K562 (cell line): ENCODE results near the gene FOXM1. TPM values are rescaled to one million over a fixed set of nuclear protein-coding genes. Genes with fewer than 3 reads are reported as not detected.

ENCODE experiments used
- ATAC-seq: fragments of 200-7000 bp; cut with Tn5 transposase; 3 replicates; pipeline ENCODE4 v1.9.1; 2020; ENCODE audit warnings: moderate library complexity
- BruUV-seq: library from RNA; stranded (reverse); fragments of 400-500 nt; replicated peaks from 2 replicates; lab custom pipeline; 2021; lab: Mats Ljungman, UMichigan
- CTCF ChIA-PET: fragments of 300-600 bp; formaldehyde crosslinking; extraction: SDS; loops from one replicate; lab custom pipeline; 2021; ENCODE audit warnings: low intra/inter-chr PET ratio; lab: Yijun Ruan, JAX
- POLR2A ChIA-PET: fragments of 300-600, 350-650 bp; sonication (Branson Sonifier 250); formaldehyde crosslinking; extraction: SDS; loops from one replicate; lab custom pipeline; 2021; ENCODE audit warnings: antibody characterized with exemption, inconsistent platforms; lab: Yijun Ruan, JAX
- DNase-seq, 4 experiments: peaks; one replicate each; pipeline versions ENCODE4 v3.0.0 to v3.0.0-alpha.2; 2011 to 2018; ENCODE audit warnings: low spot score in 3 of 4, mixed read lengths in 3 of 4; ENCODE audit errors: extremely low read depth in 1 of 4
- FAIRE-seq: peaks from 2 replicates; lab custom pipeline; 2011; peaks lifted over from hg19 to GRCh38; lab: Jason Lieb, UNC
- H2AFZ ChIP-seq: 2 replicates; pipeline ENCODE4 v1.6.0; 2011; ENCODE audit warnings: low read depth, low read length, control low read depth, inconsistent platforms
- H3K27ac ChIP-seq: fragments of 200-600 bp; 3 replicates; pipeline ENCODE4 v1.8.0; 2011; ENCODE audit warnings: low read depth, mild to moderate bottlenecking, control low read depth, inconsistent platforms, low read length, moderate library complexity, mixed read lengths; ENCODE audit errors: extremely low read depth
- H3K27me3 ChIP-seq, 2 experiments: fragments of 300-600 bp in 1 of 2; 2 replicates in 1 of 2; 3 replicates in 1 of 2; pipeline versions ENCODE4 v1.6.0 to v1.8.0; 2011; ENCODE audit warnings: inconsistent platforms in 2 of 2, low read length in 2 of 2, mild to moderate bottlenecking in 1 of 2, mixed read lengths in 1 of 2, moderate library complexity in 1 of 2; ENCODE audit not compliant: control insufficient read depth in 2 of 2, insufficient read depth in 2 of 2
- H3K36me3 ChIP-seq: fragments of 300-600 bp; 3 replicates; pipeline ENCODE4 v1.8.0; 2011; ENCODE audit warnings: mild to moderate bottlenecking, low read length, inconsistent platforms; ENCODE audit not compliant: control insufficient read depth, insufficient read depth
- H3K4me1 ChIP-seq, 2 experiments: fragments of 200-600 bp in 1 of 2; replicated peaks in 1 of 2; 2 replicates in 1 of 2; 3 replicates in 1 of 2; pipeline versions ENCODE4 v1.5.1 to v1.8.0; 2011; ENCODE audit warnings: inconsistent platforms in 2 of 2, low read length in 2 of 2, mild to moderate bottlenecking in 1 of 2, mixed read lengths in 1 of 2, moderate library complexity in 1 of 2; ENCODE audit not compliant: control insufficient read depth in 2 of 2, insufficient read depth in 2 of 2
- H3K4me2 ChIP-seq: 2 replicates; pipeline ENCODE4 v1.6.1; 2011; ENCODE audit warnings: low read length, control low read depth, inconsistent platforms, mixed read lengths; ENCODE audit not compliant: insufficient read depth
- H3K4me3 ChIP-seq: fragments of 200-600 bp; sonication (generic), shearing (Covaris generic); 2 replicates; pipeline ENCODE4 v1.5.1; 2016; ENCODE audit warnings: control low read depth, inconsistent platforms
- H3K79me2 ChIP-seq: fragments of 200-600 bp; 3 replicates; pipeline ENCODE4 v1.8.0; 2011; ENCODE audit warnings: low read length, inconsistent platforms; ENCODE audit not compliant: control insufficient read depth, insufficient read depth
- H3K9ac ChIP-seq, 2 experiments: 2 replicates each; pipeline versions ENCODE4 v1.6.0 to v1.6.1; 2011; ENCODE audit warnings: low read depth in 2 of 2, low read length in 2 of 2, control low read depth in 1 of 2, inconsistent platforms in 1 of 2, mild to moderate bottlenecking in 1 of 2, mixed read lengths in 1 of 2; ENCODE audit not compliant: insufficient read depth in 1 of 2
- H3K9me1 ChIP-seq: one replicate; pipeline ENCODE4 v1.6.0; 2011; ENCODE audit warnings: inconsistent platforms, mild to moderate bottlenecking, low read length, moderate library complexity; ENCODE audit not compliant: control insufficient read depth, insufficient read depth
- H3K9me3 ChIP-seq: replicated peaks from 2 replicates; pipeline ENCODE4 v1.5.1; 2011; ENCODE audit warnings: low read depth, low read length, inconsistent platforms; ENCODE audit not compliant: control insufficient read depth, insufficient read depth
- H4K20me1 ChIP-seq: replicated peaks from 2 replicates; pipeline ENCODE4 v1.6.1; 2011; ENCODE audit warnings: low read length, inconsistent platforms, mixed read lengths; ENCODE audit not compliant: control insufficient read depth, insufficient read depth
- CCAR2 ChIP-seq: fragments of 200-400 bp; formaldehyde crosslinking; IDR thresholded peaks from 2 replicates; pipeline ENCODE4 v1.6.1; 2017; ENCODE audit warnings: mild to moderate bottlenecking, low read depth, low read length
- POLR2AphosphoS2 ChIP-seq: IDR thresholded peaks from 2 replicates; pipeline ENCODE4 v1.6.1; 2012; ENCODE audit warnings: low read length, improper control_type of control experiment
- RFX1 ChIP-seq: fragments of 450-650 bp; IDR thresholded peaks from 2 replicates; pipeline ENCODE4 v1.6.1; 2016; ENCODE audit warnings: mild to moderate bottlenecking, moderate library complexity
- TOE1 ChIP-seq, 2 experiments: fragments of 450-650 bp in 1 of 2; sonication (generic) in 1 of 2; formaldehyde crosslinking in 1 of 2; IDR thresholded peaks; 2 replicates each; pipeline versions ENCODE4 v1.7.1 to v1.8.0; 2016 to 2022; ENCODE audit warnings: borderline replicate concordance in 2 of 2, mild to moderate bottlenecking in 2 of 2, antibody characterized with exemption in 1 of 2, inconsistent platforms in 1 of 2, low read depth in 1 of 2, missing genetic modification reagents in 1 of 2, moderate library complexity in 1 of 2
- WGBS: fragments of 100-300 bp; shearing (Covaris generic); methylation state at CpG from one replicate; pipeline ENCODE4 v1.1.6; 2016; ENCODE audit warnings: low coverage, mixed read lengths; ENCODE audit not compliant: insufficient coverage; ENCODE audit errors: missing lambda C conversion rate; 5-methylcytosine and 5-hydroxymethylcytosine counted together
- in situ Hi-C: fragments of 300-500 bp; cut with MboI; formaldehyde crosslinking; loops from 4 replicates; pipeline ENCODE4 v1.15.0; 2018; ENCODE audit warnings: inconsistent platforms, mixed read lengths
- intact Hi-C: fragments of 100-400 bp; cut with micrococcal nuclease; formaldehyde crosslinking; loops from 2 replicates; pipeline ENCODE4 v1.14.2; 2022
- polyA plus RNA-seq, 8 experiments: library from polyadenylated mRNA; depleted of rRNA in 4 of 8; stranded (reverse) in 5 of 8; unstranded in 3 of 8; fragments of >200 nt; fragmentation: Nextera tagmentation in 2 of 8; fragmentation: Illumina TruSeq in 1 of 8; extraction: Ambion mirVana in 2 of 8; extraction: Trizol in 1 of 8; gene quantifications; 2 replicates each; pipeline versions ENCODE4 v1.2.1 to v1.2.3, GENCODE V29; 2011 to 2014; ENCODE audit warnings: inconsistent platforms in 1 of 8, missing spikeins in 1 of 8
- total RNA-seq, 7 experiments: library from RNA; depleted of rRNA in 6 of 7; stranded (reverse); fragments of >200 nt in 6 of 7; fragmentation: Illumina TruSeq in 2 of 7; extraction: Trizol in 2 of 7; gene quantifications; 2 replicates each; pipeline versions ENCODE4 v1.2.1 to v1.2.3, GENCODE V29; 2011 to 2021; ENCODE audit warnings: low replicate concordance in 1 of 7

The FOXM1 gene
- total and polyA plus RNA-seq, 9 of the 15 experiments (the other 6 are each of a cell fraction or from before 2014, with no cell fraction given) = 8.9 to 46.9 (median 17.2) TPM

DNA sequence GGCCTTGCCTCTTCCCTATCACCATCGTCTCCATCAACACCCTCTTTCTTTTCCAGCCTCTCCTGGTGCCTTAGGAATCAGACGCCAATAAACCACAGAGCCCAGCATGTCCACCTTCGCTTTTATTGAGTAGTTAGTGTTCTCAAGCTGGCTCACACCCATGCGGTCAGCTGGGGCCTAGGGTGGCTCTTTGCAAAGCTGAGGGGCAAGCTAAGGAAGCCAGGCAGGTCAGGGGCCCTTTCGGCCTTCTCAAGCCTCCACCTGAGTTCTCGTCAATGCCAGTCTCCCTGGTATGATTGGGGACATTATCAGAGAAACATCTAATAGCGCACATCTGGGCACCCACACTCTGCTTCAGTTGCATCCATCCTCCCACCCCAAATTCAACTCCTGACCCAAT lies 19.4 kb downstream of the FOXM1 start:
- no peaks in the 10 kb centered on the region for H3K9me1 ChIP-seq
- no peak overlapping the region for H3K4me2 ChIP-seq
- peaks cover 35% of the 10 kb centered on the region; the same call in 1 of the 3 replicates for H3K36me3 ChIP-seq
- CTCF ChIA-PET = no interaction called here
- H3K9me3 ChIP-seq = no peaks in the 10 kb centered on the region
- POLR2A ChIA-PET = interaction anchor here (0.7 to 1.1 kb wide), 3 partner anchors 9 to 894 kb away, joined by 3 to 4 read pairs (median 3); no protein-coding TSS in a partner anchor
- H3K4me3 ChIP-seq = no peak overlapping the region
- DNase-seq (no peak), ATAC-seq (no peak), FAIRE-seq (no peak)
- no peak overlapping the region for H3K27ac ChIP-seq
- H3K4me1 ChIP-seq = peaks cover 0 to 4% of the 10 kb centered on the region in 2 experiments; a peak in 1 of 5 replicates
- in situ Hi-C loops = no loop called here
- BruUV-seq = TSS peak; percentile 57
- 87% methylated on average over 7 of the region's 7 CpGs for WGBS
- no peaks in the 10 kb centered on the region for H4K20me1 ChIP-seq
- intact Hi-C loops = no loop called here
- H3K9ac ChIP-seq = no peak overlapping the region
- no peaks in the 10 kb centered on the region for H3K79me2 ChIP-seq
- no peaks in the 10 kb centered on the region for H3K27me3 ChIP-seq
- no peak overlapping the region for H2AFZ ChIP-seq
- TF ChIP-seq POLR2AphosphoS2 (peak; percentile 73; the same call in 1 of the 2 replicates), TOE1 (IDR thresholded peaks at IDR 0.05; ENCODE audit: borderline replicate concordance) (no peak), TOE1 (CRISPR knock-in tag; IDR thresholded peaks at IDR 0.05; ENCODE audit: borderline replicate concordance, low read depth) (no peak)

DNA sequence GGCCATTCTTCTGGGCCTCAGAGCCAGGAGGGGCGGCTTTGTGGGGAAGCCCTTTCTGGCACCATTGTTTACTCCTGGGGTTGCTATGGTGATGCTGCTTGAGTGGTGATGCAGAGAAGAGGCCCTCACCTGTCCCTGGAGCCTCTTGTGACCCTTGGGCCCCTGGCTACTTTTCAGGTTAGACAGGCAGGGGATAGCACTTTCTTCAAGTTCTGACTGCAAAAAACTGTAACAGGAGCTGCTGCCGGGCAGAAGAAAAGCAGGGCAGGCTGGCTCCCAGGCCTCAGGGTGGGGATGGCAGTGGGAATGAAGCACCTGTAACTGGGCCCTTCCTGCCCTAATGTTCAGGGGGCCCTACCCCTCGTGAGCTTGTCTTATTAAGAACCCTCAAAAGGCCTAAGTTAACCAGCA lies 19.9 kb downstream of the FOXM1 start, which contains the start of gene TEX52:
TEX52 (minus strand) TSS at position 19 of the 411 bp plus-strand sequence; CDS start at position 6, 13 bp downstream.
- ATAC-seq (no peak), FAIRE-seq (no peak), DNase-seq (no peak)
- H3K9ac ChIP-seq = no peak within 1 kb of the TSS
- intact Hi-C loops = no loop called here
- no peaks in the 10 kb centered on the region for H3K9me1 ChIP-seq
- H4K20me1 ChIP-seq = no peaks in the 10 kb centered on the region
- TF ChIP-seq CCAR2 (no peak), RFX1 (peak; percentile 54)
- in situ Hi-C loops = no loop called here
- peaks cover 32% of the 10 kb centered on the region; the same call in 1 of the 3 replicates for H3K36me3 ChIP-seq
- H3K4me1 ChIP-seq = peaks cover 0 to 4% of the 10 kb centered on the region in 2 experiments; a peak in 1 of 5 replicates
- no peak within 1 kb of the TSS for H3K4me3 ChIP-seq
- H3K27ac ChIP-seq = no peak within 1 kb of the TSS
- no peaks in the 10 kb centered on the region for H3K79me2 ChIP-seq
- 40% methylated on average over 1 of the region's 3 CpGs for WGBS
- no peaks in the 10 kb centered on the region for H3K27me3 ChIP-seq
- no peaks in the 10 kb centered on the region for H3K9me3 ChIP-seq
- BruUV-seq = no TSS peak
- POLR2A ChIA-PET = interaction anchor here (1.1 kb wide), 1 partner anchor 10 kb away, joined by 3 read pairs; no protein-coding TSS in a partner anchor
- no peak within 1 kb of the TSS for H3K4me2 ChIP-seq
- no peak within 1 kb of the TSS for H2AFZ ChIP-seq
- CTCF ChIA-PET = no interaction called here
